Natural killer cell (primary cell): ENCODE data around the gene RTN4. TPM values are rescaled to one million over a fixed set of nuclear protein-coding genes. Genes with fewer than 3 reads are reported as not detected.

ENCODE experiments used
- ATAC-seq, 3 donors: fragments of 150-1000 bp in 2 of 3; fragments of 200-7000 bp in 1 of 3; cut with Tn5 transposase; 1 replicate in 1 of 3; 2 replicates in 2 of 3; pipeline ENCODE4 v1.10.0; 2021; ENCODE audit warnings: mild to moderate bottlenecking in 2 of 3, moderate library complexity in 2 of 3
- DNase-seq, 2 donors: peaks; one replicate each; pipeline versions ENCODE4 v3.0.0 to v3.0.0-alpha.2; 2013 to 2021; ENCODE audit warnings: mixed read lengths in 1 of 2
- H3K27ac ChIP-seq: one replicate; pipeline ENCODE4 v1.5.1; 2013; ENCODE audit warnings: mild to moderate bottlenecking, low read length
- H3K27me3 ChIP-seq: one replicate; pipeline ENCODE4 v1.6.1; 2013; ENCODE audit warnings: low read length; ENCODE audit not compliant: control insufficient read depth, insufficient read depth
- H3K36me3 ChIP-seq: one replicate; pipeline ENCODE4 v1.6.1; 2013; ENCODE audit warnings: low read length; ENCODE audit not compliant: control insufficient read depth, insufficient read depth
- H3K4me1 ChIP-seq: one replicate; pipeline ENCODE4 v1.6.1; 2013; ENCODE audit warnings: low read length; ENCODE audit not compliant: control insufficient read depth, insufficient read depth
- H3K4me3 ChIP-seq: one replicate; pipeline ENCODE4 v1.5.1; 2013; ENCODE audit warnings: low read length
- H3K9me3 ChIP-seq: one replicate; pipeline ENCODE4 v1.6.1; 2013; ENCODE audit warnings: low read length; ENCODE audit not compliant: control insufficient read depth, insufficient read depth
- H3K27ac Mint-ChIP-seq, 2 donors: one replicate each; pipeline ENCODE4 v1.8.0; 2022; ENCODE audit warnings: mild to moderate bottlenecking in 2 of 2, mixed read lengths in 2 of 2, moderate library complexity in 1 of 2
- H3K27me3 Mint-ChIP-seq, 2 donors: one replicate each; pipeline ENCODE4 v1.8.0; 2022; ENCODE audit warnings: low read depth in 2 of 2, mixed read lengths in 2 of 2
- H3K36me3 Mint-ChIP-seq: one replicate; pipeline ENCODE4 v1.8.0; 2022; ENCODE audit warnings: mixed read lengths
- H3K4me1 Mint-ChIP-seq, 2 donors: one replicate each; pipeline ENCODE4 v1.8.0; 2022; ENCODE audit warnings: mixed read lengths in 2 of 2
- H3K4me3 Mint-ChIP-seq: one replicate; pipeline ENCODE4 v1.8.0; 2022; ENCODE audit warnings: mild to moderate bottlenecking, moderate library complexity, mixed read lengths
- H3K9me3 Mint-ChIP-seq, 2 donors: one replicate each; pipeline ENCODE4 v1.8.0; 2022; ENCODE audit warnings: mixed read lengths in 2 of 2
- CTCF ChIP-seq: fragments of 200-600 bp; IDR thresholded peaks from one replicate; pipeline ENCODE4 v1.8.0; 2022; ENCODE audit warnings: antibody characterized with exemption
- WGBS: methylation state at CpG from one replicate; pipeline ENCODE4 v1.1.7; 2013; ENCODE audit warnings: missing lambda C conversion rate; ENCODE audit not compliant: insufficient coverage; 5-methylcytosine and 5-hydroxymethylcytosine counted together
- intact Hi-C: fragments of 100-400 bp; cut with micrococcal nuclease; formaldehyde crosslinking; loops from one replicate; pipeline ENCODE4 v1.14.2; 2022
- total RNA-seq, 4 donors: library from RNA; stranded (reverse); fragments of 120-200 nt in 1 of 4; gene quantifications; one replicate each; pipeline versions ENCODE4 v1.2.3 to v1.2.4, GENCODE V29; 2013 to 2022

The RTN4 gene
- total RNA-seq, 3 donors from 2014 or later (not counting 1 experiment from before 2014, with no cell fraction given) = 100 to 117 (median 109) TPM

DNA sequence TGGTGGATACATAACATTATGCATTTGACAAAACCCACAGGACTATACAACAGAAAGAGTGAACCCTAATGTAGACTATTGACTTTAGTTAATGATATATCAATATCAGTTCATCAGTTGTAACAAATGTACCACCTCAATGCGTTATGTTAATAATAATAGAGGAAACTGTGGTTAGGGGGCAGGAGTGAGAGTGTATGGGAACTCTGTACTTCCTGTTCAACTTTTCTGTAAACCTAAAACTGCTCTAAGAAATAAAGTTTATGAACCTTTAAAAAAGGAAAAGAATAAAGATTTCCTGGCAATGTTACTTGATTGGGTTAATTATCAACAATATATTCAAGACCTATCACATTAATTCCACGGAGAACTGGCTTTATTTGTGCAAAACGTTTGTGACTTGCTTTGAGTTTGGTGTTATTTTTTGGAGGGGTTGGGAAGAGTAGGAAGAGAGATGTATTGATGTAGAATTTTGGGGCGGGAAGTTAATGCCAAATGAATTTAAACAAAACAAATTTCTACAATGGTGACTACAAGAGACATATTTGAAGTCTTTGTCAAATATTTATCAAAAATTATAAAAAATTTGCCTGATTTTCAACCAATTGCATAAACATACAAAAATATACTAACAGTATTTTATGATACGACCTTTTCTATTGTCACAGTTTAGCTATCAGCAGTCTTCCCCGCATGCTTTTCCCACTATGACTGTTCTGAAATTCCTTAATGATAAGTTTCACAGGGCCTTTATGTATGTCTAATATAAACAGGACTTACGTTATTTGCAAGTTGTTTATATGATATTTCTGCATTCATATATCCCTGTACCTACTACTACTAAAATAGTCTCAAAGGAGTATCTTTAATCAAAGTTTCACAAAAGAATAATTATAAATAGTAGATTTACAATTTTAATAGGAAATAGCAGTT, 2.1 kb upstream of the RTN4 start:
- H3K27me3 Mint-ChIP-seq = no peaks in the 10 kb centered on the region
- H3K36me3 Mint-ChIP-seq = no peaks in the 10 kb centered on the region
- H3K4me1 ChIP-seq = peaks cover 23% of the 10 kb centered on the region
- intact Hi-C loops = loop anchor here (5.0 kb wide), 6 partner anchors 80 to 565 kb away; partner anchors contain the start of genes CCDC88A, CLHC1, PPP4R3B and RPS27A
- H3K27ac Mint-ChIP-seq = peak overlapping the region; percentile 93 to 99
- peaks cover 46 to 56% of the 10 kb centered on the region in 2 donors for H3K4me1 Mint-ChIP-seq
- H3K9me3 Mint-ChIP-seq = no peaks in the 10 kb centered on the region
- no peaks in the 10 kb centered on the region for H3K9me3 ChIP-seq
- DNase-seq (peak in 1 of 2 donors; percentile 45), ATAC-seq (no peak)
- no peaks in the 10 kb centered on the region for H3K27me3 ChIP-seq
- peak overlapping the region; percentile 10 for H3K4me3 Mint-ChIP-seq
- peak overlapping the region; percentile 26 for H3K27ac ChIP-seq
- no peak overlapping the region for H3K4me3 ChIP-seq
- no CpG with 5 or more reads among the region's 7 CpGs for WGBS
- TF ChIP-seq CTCF = no peak
- H3K36me3 ChIP-seq = no peaks in the 10 kb centered on the region

- H3K27me3 Mint-ChIP-seq = no peaks in the 10 kb centered on the region
- peak overlapping the region; percentile 93 to 99 for H3K27ac Mint-ChIP-seq
- peak overlapping the region; percentile 92 for H3K27ac ChIP-seq
- no peaks in the 10 kb centered on the region for H3K9me3 Mint-ChIP-seq
- H3K36me3 Mint-ChIP-seq = no peaks in the 10 kb centered on the region
- no peaks in the 10 kb centered on the region for H3K36me3 ChIP-seq
- H3K9me3 ChIP-seq = no peaks in the 10 kb centered on the region
- intact Hi-C loops = loop anchor here (2.0 to 5.0 kb wide), 7 partner anchors 40 to 566 kb away; partner anchors contain the start of genes CCDC88A, CLHC1, PPP4R3B and RPS27A
- H3K4me3 ChIP-seq = peak overlapping the region; percentile 85
- H3K27me3 ChIP-seq = no peaks in the 10 kb centered on the region
- peaks cover 54 to 64% of the 10 kb centered on the region in 2 donors for H3K4me1 Mint-ChIP-seq
- ATAC-seq (no peak), DNase-seq (peak; percentile 25 to 58)
- peak overlapping the region; percentile 96 for H3K4me3 Mint-ChIP-seq
- peaks cover 23% of the 10 kb centered on the region for H3K4me1 ChIP-seq
- WGBS = 32% methylated on average over 9 of the region's 9 CpGs
- TF ChIP-seq CTCF = no peak
Observed at GRCh38 chr2:55051026-55051866, 995 bp upstream of the RTN4 start.

- under 1% methylated on average over 35 of the region's 35 CpGs for WGBS
- peak overlapping the region; percentile 85 for H3K4me3 ChIP-seq
- intact Hi-C loops = loop anchor here (2.0 to 5.0 kb wide), 7 partner anchors 39 to 568 kb away; partner anchors contain the start of genes CCDC88A, CLHC1, PPP4R3B and RPS27A
- Mint-ChIP-seq H3K27me3 (no peaks in the 10 kb centered on the region), H3K36me3 (no peaks in the 10 kb centered on the region), H3K27ac (peak overlapping the region; percentile 93 to 99), H3K9me3 (no peaks in the 10 kb centered on the region), H3K4me1 (peaks cover 69 to 76% of the 10 kb centered on the region in 2 donors), H3K4me3 (peak overlapping the region; percentile 96)
- no peaks in the 10 kb centered on the region for H3K36me3 ChIP-seq
- H3K27me3 ChIP-seq = no peaks in the 10 kb centered on the region
- H3K4me1 ChIP-seq = peaks cover 23% of the 10 kb centered on the region
- ATAC-seq = no peak
- H3K9me3 ChIP-seq = no peaks in the 10 kb centered on the region
- DNase-seq = no peak
- peak overlapping the region; percentile 83 for H3K27ac ChIP-seq
- TF ChIP-seq CTCF = peak; percentile 16
Observed at GRCh38 chr2:55049821-55050099, 491 bp downstream of the RTN4 start.
